Lung (tissue), 12 donors: Measurements from ENCODE around the gene PLAAT5. TPM values are rescaled to one million over a fixed set of nuclear protein-coding genes. Genes with fewer than 3 reads are reported as not detected.

Experiments
- ATAC-seq: fragments of 200-7000 bp; cut with Tn5 transposase; one replicate; pipeline ENCODE4 v1.9.1; 2020; ENCODE audit warnings: moderate number of reproducible peaks; ENCODE audit not compliant: insufficient read depth, low FRiP score
- DNase-seq, 3 donors: peaks; one replicate each; pipeline ENCODE4 v3.0.0-alpha.2; 2013 to 2017
- H3K27ac ChIP-seq, 2 donors: one replicate each; pipeline ENCODE4 v1.5.1; 2013; ENCODE audit warnings: mild to moderate bottlenecking in 2 of 2, moderate library complexity in 2 of 2, control low read depth in 1 of 2, inconsistent platforms in 1 of 2, low read depth in 1 of 2, low read length in 1 of 2
- H3K27me3 ChIP-seq, 3 donors: one replicate each; pipeline ENCODE4 v1.5.1; 2013; ENCODE audit warnings: low read length in 2 of 3; ENCODE audit not compliant: control insufficient read depth in 3 of 3, insufficient read depth in 3 of 3
- H3K36me3 ChIP-seq, 4 donors: one replicate each; pipeline ENCODE4 v1.5.1; 2013; ENCODE audit warnings: low read length in 4 of 4, mild to moderate bottlenecking in 1 of 4, moderate library complexity in 1 of 4; ENCODE audit not compliant: control insufficient read depth in 4 of 4, insufficient read depth in 4 of 4
- H3K4me1 ChIP-seq, 5 donors: one replicate each; pipeline ENCODE4 v1.5.1; 2013; ENCODE audit warnings: low read length in 5 of 5, mild to moderate bottlenecking in 2 of 5, moderate library complexity in 1 of 5; ENCODE audit not compliant: control insufficient read depth in 5 of 5, insufficient read depth in 5 of 5
- H3K4me3 ChIP-seq: one replicate; pipeline ENCODE4 v1.5.1; 2013; ENCODE audit warnings: mild to moderate bottlenecking, control low read depth, moderate library complexity
- H3K9ac ChIP-seq, 2 donors: one replicate each; pipeline ENCODE4 v1.5.1; 2013; ENCODE audit warnings: low read length in 2 of 2, control low read depth in 1 of 2; ENCODE audit not compliant: insufficient read depth in 1 of 2
- H3K9me3 ChIP-seq, 4 donors: one replicate each; pipeline ENCODE4 v1.5.1; 2013; ENCODE audit warnings: low read length in 3 of 4, mild to moderate bottlenecking in 1 of 4, moderate library complexity in 1 of 4; ENCODE audit not compliant: control insufficient read depth in 4 of 4, insufficient read depth in 3 of 4
- CTCF ChIP-seq: IDR thresholded peaks from 2 replicates; pipeline ENCODE4 v1.5.1; 2012; ENCODE audit warnings: mild to moderate bottlenecking; ENCODE audit errors: control extremely low read depth, extremely low read depth
- WGBS, 2 donors: extraction: QIAGEN DNeasy Blood & Tissue Kit; methylation state at CpG; one replicate each; pipeline ENCODE4 v1.1.7; 2013; 5-methylcytosine and 5-hydroxymethylcytosine counted together
- polyA plus RNA-seq, 2 donors: library from polyadenylated mRNA; stranded (reverse); fragments of 200-250 nt; gene quantifications; one replicate each; pipeline ENCODE4 v1.2.1, GENCODE V29; 2013
- total RNA-seq, 2 donors: library from RNA; depleted of rRNA in 1 of 2; stranded (reverse); fragments of >200 nt in 1 of 2; gene quantifications; one replicate each; pipeline ENCODE4 v1.2.1, GENCODE V29; 2014 to 2021
- donor health status: control.
- donor health status: control.
- donor health status: Bipolar disorder and iron deficiency.
- donor health status: healthy.
- donor health status: DM: yes; HTN: yes; CAD: no.

PLAAT5 gene
- total and polyA plus RNA-seq, 4 donors, result 1.1 to 5.6 (median 3.2) TPM

- H3K9me3 ChIP-seq, result no peaks in the 10 kb centered on the region
- no peak overlapping the region for H3K4me3 ChIP-seq
- H3K9ac ChIP-seq, result no peak overlapping the region
- no peak for ATAC-seq
- DNase-seq, result no peak
- H3K4me1 ChIP-seq, result peaks cover 0 to 10% (median 6%) of the 10 kb centered on the region in 5 donors
- no peak overlapping the region for H3K27ac ChIP-seq
- WGBS, 2 donors, result 81 to 91% methylated on average over 6 of the region's 6 CpGs
- TF ChIP-seq CTCF, result no peak
- H3K27me3 ChIP-seq, result peaks cover 0 to 3% (median 0%) of the 10 kb centered on the region in 3 donors
- no peaks in the 10 kb centered on the region for H3K36me3 ChIP-seq
These were observed 4.0 kb upstream of the PLAAT5 start for GRCh38 chr11:63494975-63495374.

- WGBS, 2 donors, result 96 to 98% methylated on average over 1 of the region's 1 CpG
- Histone ChIP-seq H3K9me3 (no peaks in the 10 kb centered on the region), H3K27ac (no peak overlapping the region), H3K4me1 (peaks cover 0 to 10% (median 6%) of the 10 kb centered on the region in 5 donors), H3K27me3 (peaks cover 0 to 18% (median 0%) of the 10 kb centered on the region in 3 donors), H3K36me3 (no peaks in the 10 kb centered on the region), H3K9ac (no peak overlapping the region), H3K4me3 (no peak overlapping the region)
- ATAC-seq (no peak), DNase-seq (no peak)
- no peak for TF ChIP-seq CTCF
These were observed 2.2 kb upstream of the PLAAT5 start for GRCh38 chr11:63493127-63493526.

- no peak overlapping the region for H3K27ac ChIP-seq
- ATAC-seq (no peak), DNase-seq (no peak)
- no peak overlapping the region for H3K9ac ChIP-seq
- H3K9me3 ChIP-seq, result no peaks in the 10 kb centered on the region
- H3K4me1 ChIP-seq, result peaks cover 0 to 10% (median 6%) of the 10 kb centered on the region in 5 donors
- no peak overlapping the region for H3K4me3 ChIP-seq
- 97 to 98% methylated on average over 1 of the region's 1 CpG for WGBS, 2 donors
- TF ChIP-seq CTCF, result no peak
- peaks cover 0 to 18% (median 0%) of the 10 kb centered on the region in 3 donors for H3K27me3 ChIP-seq
- no peaks in the 10 kb centered on the region for H3K36me3 ChIP-seq
These were observed 1.5 kb upstream of the PLAAT5 start for GRCh38 chr11:63492441-63492840.

- H3K9me3 ChIP-seq, result no peaks in the 10 kb centered on the region
- peaks cover 0 to 18% (median 0%) of the 10 kb centered on the region in 3 donors for H3K27me3 ChIP-seq
- DNase-seq (peak in 2 of 3 donors; percentile 30 to 50), ATAC-seq (no peak)
- peaks cover 0 to 10% (median 6%) of the 10 kb centered on the region in 5 donors for H3K4me1 ChIP-seq
- TF ChIP-seq CTCF, result no peak
- WGBS, 2 donors, result 29 to 45% methylated on average over 11 of the region's 11 CpGs
- peak overlapping the region in 1 of 2 donors; percentile 72 for H3K9ac ChIP-seq
- H3K36me3 ChIP-seq, result no peaks in the 10 kb centered on the region
- no peak overlapping the region for H3K27ac ChIP-seq
- H3K4me3 ChIP-seq, result no peak overlapping the region
These were observed 837 bp upstream of the PLAAT5 start for GRCh38 chr11:63491636-63492372.
